NCI-H2081 treated with DMSO at 0.1 percent for 48 hours (cell line): ENCODE results near the gene BTN2A1.
"Not testable (repeated sequence)": the region's sequence is repeated elsewhere in the genome, so short reads cannot be mapped to it uniquely, and the experiment has no call there.

ENCODE experiments used
- DNase-seq: peaks from one replicate; lab custom pipeline; 2025; lab: John Stamatoyannopoulos, UW

BTN2A1 gene

GRCh38 chr6:26493258-26493657 lies 35.5 kb downstream of the BTN2A1 start:
- no peak for DNase-seq

- no peak for DNase-seq
Observed at GRCh38 chr6:26494117-26494516, 36.4 kb downstream of the BTN2A1 start.

GRCh38 chr6:26495281-26495680 lies 37.5 kb downstream of the BTN2A1 start:
- DNase-seq, result no peak

- no peak for DNase-seq
Observed at GRCh38 chr6:26497610-26498009, 39.9 kb downstream of the BTN2A1 start.

GRCh38 chr6:26500102-26500501 lies 42.3 kb downstream of the BTN2A1 start, which contains the start of gene BTN1A1:
Gene BTN1A1, plus strand, starts transcription at chr6:26500303. Its CDS starts 984 bp downstream, at chr6:26501287.
- no peak for DNase-seq

- no peak for DNase-seq
Observed at GRCh38 chr6:26501482-26501986, 43.8 kb downstream of the BTN2A1 start.

GRCh38 chr6:26502165-26502564 lies 44.4 kb downstream of the BTN2A1 start:
- no peak for DNase-seq

- DNase-seq, result no peak
Observed at GRCh38 chr6:26502626-26503025, 44.9 kb downstream of the BTN2A1 start.

- DNase-seq, result no peak
Observed at GRCh38 chr6:26507658-26508057, 49.9 kb downstream of the BTN2A1 start.

- DNase-seq, result not testable (repeated sequence)
Observed at GRCh38 chr6:26511033-26511432, 53.3 kb downstream of the BTN2A1 start.

GRCh38 chr6:26514984-26515383 lies 57.2 kb downstream of the BTN2A1 start:
- DNase-seq, result no peak

- DNase-seq, result no peak
Observed at GRCh38 chr6:26516481-26517427, 59.0 kb downstream of the BTN2A1 start.
